DOHH2 (cell line): ENCODE results near the gene LHX5.

Experiments used
- CTCF ChIP-seq: fragments of 200-600 bp; sonication (generic); IDR thresholded peaks from one replicate; pipeline ENCODE4 v1.5.1; 2014; ENCODE audit warnings: antibody characterized with exemption, mild to moderate bottlenecking, low read depth, low read length; ENCODE audit not compliant: poor library complexity, severe bottlenecking
- EZH2phosphoT487 ChIP-seq: fragments of 200-600 bp; sonication (generic); IDR thresholded peaks from 2 replicates; pipeline ENCODE4 v1.6.1; 2017; ENCODE audit warnings: borderline replicate concordance, mild to moderate bottlenecking, antibody characterized with exemption, low read length, moderate library complexity, mixed read lengths

- no peak for TF ChIP-seq CTCF
- TF ChIP-seq EZH2phosphoT487: no peak
Measured at GRCh38 chr12:113435367-113435766, 36.3 kb downstream of the LHX5 start.
